Stimulated activated CD4-positive, alpha-beta T cell treated with anti-CD3 and anti-CD28 coated beads, Interleukin-1b, Interleukin-23, amount 100 ng/mL, for 48 hours (primary cell): ENCODE results near the gene SEC11C.

ENCODE experiments used
- DNase-seq: peaks from one replicate; pipeline ENCODE4 v3.0.0-alpha.2; 2020

The SEC11C gene

GRCh38 chr18:59145055-59145454 is 5.4 kb downstream of the SEC11C start:
- DNase-seq, result no peak

GRCh38 chr18:59148192-59148591 is 8.5 kb downstream of the SEC11C start:
- DNase-seq, result no peak

GRCh38 chr18:59149007-59149406 is 9.3 kb downstream of the SEC11C start:
- DNase-seq, result no peak

GRCh38 chr18:59149416-59149815 is 9.7 kb downstream of the SEC11C start:
- DNase-seq, result no peak

- DNase-seq, result no peak
Measured at GRCh38 chr18:59150236-59150635, 10.6 kb downstream of the SEC11C start.

- DNase-seq, result no peak
Measured at GRCh38 chr18:59155153-59155552, 15.5 kb downstream of the SEC11C start.

GRCh38 chr18:59156316-59156715 is 16.6 kb downstream of the SEC11C start:
- no peak for DNase-seq

GRCh38 chr18:59159265-59159664 is 19.6 kb downstream of the SEC11C start:
- no peak for DNase-seq

GRCh38 chr18:59159986-59160385 is 20.3 kb downstream of the SEC11C start:
- DNase-seq, result no peak

GRCh38 chr18:59172664-59173249 is 33.1 kb downstream of the SEC11C start:
- no peak for DNase-seq

GRCh38 chr18:59177485-59177884 is 37.8 kb downstream of the SEC11C start:
- no peak for DNase-seq

GRCh38 chr18:59180150-59180845 is 40.6 kb downstream of the SEC11C start:
- no peak for DNase-seq

GRCh38 chr18:59182673-59183072 is 43.0 kb downstream of the SEC11C start:
- no peak for DNase-seq

GRCh38 chr18:59189008-59189407 is 49.3 kb downstream of the SEC11C start:
- DNase-seq, result no peak

- DNase-seq, result no peak
Measured at GRCh38 chr18:59189746-59190145, 50.1 kb downstream of the SEC11C start.

GRCh38 chr18:59196161-59196725 is 56.6 kb downstream of the SEC11C start:
- no peak for DNase-seq

- no peak for DNase-seq
Measured at GRCh38 chr18:59197636-59198035, 58.0 kb downstream of the SEC11C start.

GRCh38 chr18:59198215-59198614 is 58.5 kb downstream of the SEC11C start:
- DNase-seq, result no peak

GRCh38 chr18:59200787-59201186 is 61.1 kb downstream of the SEC11C start:
- no peak for DNase-seq

GRCh38 chr18:59202258-59202820 is 62.7 kb downstream of the SEC11C start:
- no peak for DNase-seq

- DNase-seq, result no peak
Measured at GRCh38 chr18:59207506-59207905, 67.8 kb downstream of the SEC11C start.
